ENCODE data around the gene GTF2E1. TPM values are rescaled to one million over a fixed set of nuclear protein-coding genes. Genes with fewer than 3 reads are reported as not detected.
"Not testable (repeated sequence)": the region's sequence is repeated elsewhere in the genome, so short reads cannot be mapped to it uniquely, and the experiment has no call there.

The GTF2E1 gene
- total and polyA plus RNA-seq, 3 donors from 2014 or later: 23.6 to 32.2 (median 26.0) TPM

DNA sequence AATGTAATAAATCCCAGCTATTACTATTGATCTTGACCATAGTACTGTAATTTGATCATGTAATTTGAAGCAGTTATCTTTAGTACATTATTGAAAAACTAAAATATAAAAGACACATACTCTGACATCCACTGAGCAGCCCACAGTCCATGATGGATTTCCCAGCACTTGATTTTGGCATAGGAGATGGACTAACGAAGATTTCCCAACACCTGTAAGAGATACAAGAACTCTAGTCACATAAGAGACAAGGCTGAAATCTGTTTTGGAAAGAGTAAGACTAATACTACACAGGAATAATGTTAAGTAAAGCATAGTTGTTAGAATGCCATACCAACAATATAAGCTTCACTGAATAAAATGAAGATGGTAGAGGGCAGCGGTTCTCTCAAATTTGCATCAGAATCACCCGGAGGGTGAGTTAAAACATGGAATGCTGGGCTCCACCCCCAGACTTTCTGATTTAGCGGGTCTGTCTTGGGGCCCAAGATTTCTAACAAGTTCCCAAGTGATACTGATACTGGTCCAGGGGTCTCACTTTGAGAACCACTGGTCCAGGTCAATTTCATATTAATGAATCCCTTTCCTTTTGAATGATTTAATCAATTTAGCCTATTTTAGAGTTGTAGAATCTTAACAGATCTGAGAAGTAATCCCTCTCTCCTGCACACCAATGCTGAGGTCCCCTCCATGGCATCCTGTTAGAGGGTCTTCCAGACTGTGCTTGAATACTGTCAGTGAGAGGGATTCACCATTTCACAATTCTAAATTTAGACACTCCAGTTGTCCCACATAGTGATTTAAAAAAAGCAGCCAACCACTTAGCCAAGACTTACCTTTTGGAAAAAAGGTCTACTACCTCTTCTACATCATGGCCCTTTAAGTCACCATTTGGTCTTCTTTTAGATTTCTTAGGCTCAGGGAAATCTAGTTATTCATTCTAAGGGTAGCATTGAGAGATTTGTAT, 11.7 kb upstream of the GTF2E1 start:
- WGBS, 2 donors: 85 to 87% methylated on average over 4 of the region's 4 CpGs
- no peaks in the 10 kb centered on the region for H3K36me3 ChIP-seq (ENCODE audit: low read depth, missing control alignments)
- no peak for DNase-seq
- intact Hi-C loops (cut with DNase I; ENCODE audit: low total_unique reads): no loop called here
- no peaks in the 10 kb centered on the region for H3K27me3 ChIP-seq
- H3K4me1 ChIP-seq: no peaks in the 10 kb centered on the region
- no peak overlapping the region for H3K27ac ChIP-seq
- no peak overlapping the region for H3K4me3 ChIP-seq
- no peak for TF ChIP-seq POLR2A (IDR thresholded peaks at IDR 0.05)
- TF ChIP-seq, protein P1, sequence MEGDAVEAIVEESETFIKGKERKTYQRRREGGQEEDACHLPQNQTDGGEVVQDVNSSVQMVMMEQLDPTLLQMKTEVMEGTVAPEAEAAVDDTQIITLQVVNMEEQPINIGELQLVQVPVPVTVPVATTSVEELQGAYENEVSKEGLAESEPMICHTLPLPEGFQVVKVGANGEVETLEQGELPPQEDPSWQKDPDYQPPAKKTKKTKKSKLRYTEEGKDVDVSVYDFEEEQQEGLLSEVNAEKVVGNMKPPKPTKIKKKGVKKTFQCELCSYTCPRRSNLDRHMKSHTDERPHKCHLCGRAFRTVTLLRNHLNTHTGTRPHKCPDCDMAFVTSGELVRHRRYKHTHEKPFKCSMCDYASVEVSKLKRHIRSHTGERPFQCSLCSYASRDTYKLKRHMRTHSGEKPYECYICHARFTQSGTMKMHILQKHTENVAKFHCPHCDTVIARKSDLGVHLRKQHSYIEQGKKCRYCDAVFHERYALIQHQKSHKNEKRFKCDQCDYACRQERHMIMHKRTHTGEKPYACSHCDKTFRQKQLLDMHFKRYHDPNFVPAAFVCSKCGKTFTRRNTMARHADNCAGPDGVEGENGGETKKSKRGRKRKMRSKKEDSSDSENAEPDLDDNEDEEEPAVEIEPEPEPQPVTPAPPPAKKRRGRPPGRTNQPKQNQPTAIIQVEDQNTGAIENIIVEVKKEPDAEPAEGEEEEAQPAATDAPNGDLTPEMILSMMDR (IDR thresholded peaks at IDR 0.05): no peak
- H3K9me3 ChIP-seq: no peaks in the 10 kb centered on the region

DNA sequence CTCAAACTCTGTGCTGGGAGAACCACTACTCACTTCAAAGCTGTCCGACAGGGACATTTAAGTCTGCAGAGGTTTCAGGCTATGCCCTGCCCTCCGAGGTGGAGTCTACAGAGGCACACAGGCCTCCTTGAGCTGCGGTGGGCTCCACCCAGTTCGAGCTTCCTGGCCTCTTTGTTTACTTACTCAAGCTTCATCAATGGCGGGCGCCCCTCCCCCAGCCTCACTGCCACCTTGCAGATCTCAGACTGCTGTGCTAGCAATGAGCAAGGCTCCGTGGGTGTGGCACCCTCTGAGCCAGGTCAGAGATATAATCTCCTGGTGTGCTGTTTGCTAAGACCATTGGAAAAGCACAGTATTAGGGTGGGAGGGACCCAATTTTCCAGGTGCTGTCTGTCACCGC, 4.5 kb upstream of the GTF2E1 start:
- H3K4me3 ChIP-seq; H3K9me3 ChIP-seq; H3K27ac ChIP-seq; H3K27me3 ChIP-seq; intact Hi-C loops (cut with DNase I; ENCODE audit: low total_unique reads); H3K4me1 ChIP-seq; H3K36me3 ChIP-seq (ENCODE audit: low read depth, missing control alignments); DNase-seq: not testable (repeated sequence)
- 93 to 94% methylated on average over 7 to 8 of the region's 8 CpGs for WGBS, 2 donors

DNA sequence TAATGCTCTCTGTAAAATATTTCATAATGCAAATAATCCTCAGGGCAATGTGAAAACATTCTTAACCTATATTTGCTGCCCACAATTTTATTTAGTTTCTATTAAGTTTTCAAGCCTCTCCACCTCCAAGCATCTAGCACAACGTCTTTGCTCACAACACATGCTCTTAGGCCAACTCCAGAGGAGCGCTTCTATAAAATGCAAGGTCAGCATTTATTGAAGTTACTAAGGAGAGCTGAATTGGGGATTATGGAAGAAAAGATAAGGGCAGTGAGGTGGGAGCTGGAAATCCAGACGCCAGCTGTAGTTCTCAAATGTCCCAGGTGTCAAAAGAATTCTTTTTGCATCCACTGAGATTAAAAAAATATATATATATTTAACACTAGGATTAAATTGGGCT, 1.2 kb upstream of the GTF2E1 start:
- no peak for DNase-seq
- no peaks in the 10 kb centered on the region for H3K36me3 ChIP-seq (ENCODE audit: low read depth, missing control alignments)
- H3K4me3 ChIP-seq: peak overlapping the region; percentile 87 to 90
- peaks cover 5% of the 10 kb centered on the region for H3K4me1 ChIP-seq
- intact Hi-C loops (cut with DNase I; ENCODE audit: low total_unique reads): no loop called here
- no peaks in the 10 kb centered on the region for H3K27me3 ChIP-seq
- H3K9me3 ChIP-seq: no peaks in the 10 kb centered on the region
- peak overlapping the region in 1 of 2 donors; percentile 96 for H3K27ac ChIP-seq
- no peak for TF ChIP-seq POLR2A (IDR thresholded peaks at IDR 0.05)
- TF ChIP-seq, protein P1 (IDR thresholded peaks at IDR 0.05): no peak
- 39 to 46% methylated on average over 3 of the region's 3 CpGs for WGBS, 2 donors

DNA sequence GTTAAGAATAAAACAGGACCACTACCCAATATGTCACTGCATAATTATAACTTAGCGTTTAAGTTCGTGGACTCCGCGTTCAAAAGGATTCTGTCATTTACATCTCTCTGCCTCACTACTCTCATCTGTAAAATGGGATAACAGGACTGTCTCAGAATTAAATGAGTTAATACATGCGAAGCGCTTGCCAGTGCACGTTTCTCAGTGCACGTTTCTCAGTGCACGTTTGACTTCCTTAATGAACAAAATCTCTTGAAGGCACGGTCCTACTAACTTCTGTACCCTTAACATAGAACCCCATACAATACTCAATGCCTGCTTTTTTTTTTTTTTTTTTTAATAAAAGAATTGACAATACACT, 727 bp upstream of the GTF2E1 start:
- DNase-seq: no peak
- intact Hi-C loops (cut with DNase I; ENCODE audit: low total_unique reads): no loop called here
- 6 to 9% methylated on average over 10 of the region's 10 CpGs for WGBS, 2 donors
- no peaks in the 10 kb centered on the region for H3K9me3 ChIP-seq
- peak overlapping the region; percentile 87 to 90 for H3K4me3 ChIP-seq
- no peaks in the 10 kb centered on the region for H3K36me3 ChIP-seq (ENCODE audit: low read depth, missing control alignments)
- H3K27ac ChIP-seq: peak overlapping the region; percentile 93 to 96
- peaks cover 5% of the 10 kb centered on the region for H3K4me1 ChIP-seq
- TF ChIP-seq, protein P1 (IDR thresholded peaks at IDR 0.05): no peak
- TF ChIP-seq POLR2A (IDR thresholded peaks at IDR 0.05): no peak
- no peaks in the 10 kb centered on the region for H3K27me3 ChIP-seq

DNA sequence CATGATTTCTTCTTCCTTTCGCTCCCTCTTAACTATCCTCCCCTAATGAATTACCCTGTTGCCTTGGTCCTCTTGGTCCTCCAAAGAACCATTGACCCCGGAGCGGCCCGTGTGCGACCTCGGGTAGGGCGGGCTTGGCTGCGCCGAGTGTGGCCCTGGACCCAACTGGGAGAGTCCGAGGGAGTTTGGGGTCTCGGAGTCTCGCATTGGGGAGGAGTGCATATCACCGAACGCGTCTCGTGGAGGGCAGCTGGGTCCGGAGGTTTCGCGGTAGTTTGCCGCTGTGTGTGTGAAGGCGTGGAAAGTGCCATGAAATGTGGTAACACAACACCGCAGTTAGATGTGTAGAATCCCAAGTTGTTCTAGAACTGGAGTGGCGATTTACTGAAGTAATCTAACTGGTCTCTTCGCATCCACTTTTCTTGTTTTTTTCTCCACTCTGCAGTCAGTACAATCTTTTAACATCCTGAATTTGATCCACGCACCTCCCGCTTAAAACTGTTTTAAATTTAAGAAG, 363 bp downstream of the GTF2E1 start:
- no peaks in the 10 kb centered on the region for H3K27me3 ChIP-seq
- intact Hi-C loops (cut with DNase I; ENCODE audit: low total_unique reads): no loop called here
- no peaks in the 10 kb centered on the region for H3K36me3 ChIP-seq (ENCODE audit: low read depth, missing control alignments)
- TF ChIP-seq, protein P1 (IDR thresholded peaks at IDR 0.05): no peak
- no peak for TF ChIP-seq POLR2A (IDR thresholded peaks at IDR 0.05)
- H3K4me1 ChIP-seq: peaks cover 5% of the 10 kb centered on the region
- H3K27ac ChIP-seq: peak overlapping the region; percentile 93 to 96
- H3K4me3 ChIP-seq: peak overlapping the region; percentile 87 to 90
- WGBS, 2 donors: 1 to 2% methylated on average over 26 of the region's 26 CpGs
- no peak for DNase-seq
- H3K9me3 ChIP-seq: no peaks in the 10 kb centered on the region
